Omental fat pad (tissue), 4 donors: ENCODE data around the gene OR2F1. TPM values are rescaled to one million over a fixed set of nuclear protein-coding genes. Genes with fewer than 3 reads are reported as not detected.

Experiments used
- ATAC-seq: fragments of 150-250 bp; one replicate; pipeline ENCODE4 v1.9.1; 2016; ENCODE audit warnings: mild to moderate bottlenecking, moderate library complexity; ENCODE audit not compliant: low FRiP score
- DNase-seq: peaks from one replicate; pipeline ENCODE4 v3.0.0-alpha.2; 2019; ENCODE audit warnings: low spot score
- CTCF ChIP-seq, 3 donors: fragments of 450-650 bp; IDR thresholded peaks; one replicate each; pipeline ENCODE4 v1.5.1; 2016 to 2017; ENCODE audit warnings: antibody characterized with exemption in 3 of 3, mild to moderate bottlenecking in 3 of 3, moderate library complexity in 2 of 3
- total RNA-seq, 4 donors: library from RNA; depleted of rRNA; stranded (reverse); fragments of >200 nt; gene quantifications; one replicate each; pipeline ENCODE4 v1.1.0, GENCODE V29; 2016

The OR2F1 gene
- total RNA-seq, 4 donors from 2014 or later: not detected

- no peak for ATAC-seq
- DNase-seq: no peak
- no peak for TF ChIP-seq CTCF (IDR thresholded peaks at IDR 0.05)
Observed at GRCh38 chr7:143934526-143935325, 19.9 kb upstream of the OR2F1 start, which contains the start of gene OR2F2. OR2F2 (plus strand) TSS chr7:143935233; CDS start chr7:143935233, 0 bp downstream.

GRCh38 chr7:143936087-143937009 lies 18.3 kb upstream of the OR2F1 start:
- TF ChIP-seq CTCF (IDR thresholded peaks at IDR 0.05): no peak
- DNase-seq: no peak
- ATAC-seq: peak; percentile 76

- no peak for DNase-seq
- no peak for ATAC-seq
- no peak for TF ChIP-seq CTCF (IDR thresholded peaks at IDR 0.05)
Observed at GRCh38 chr7:143938379-143939243, 16.0 kb upstream of the OR2F1 start.

- DNase-seq (no peak), ATAC-seq (no peak)
- TF ChIP-seq CTCF (IDR thresholded peaks at IDR 0.05): no peak
Observed at GRCh38 chr7:143945423-143945822, 9.2 kb upstream of the OR2F1 start.

GRCh38 chr7:143947111-143947510 lies 7.5 kb upstream of the OR2F1 start:
- no peak for TF ChIP-seq CTCF (IDR thresholded peaks at IDR 0.05)
- ATAC-seq (no peak), DNase-seq (no peak)

- ATAC-seq (no peak), DNase-seq (no peak)
- no peak for TF ChIP-seq CTCF (IDR thresholded peaks at IDR 0.05)
Observed at GRCh38 chr7:143948733-143949132, 5.9 kb upstream of the OR2F1 start.
